Astrocyte (in vitro differentiated cells and primary cell): ENCODE results near the gene AP1B1. TPM values are rescaled to one million over a fixed set of nuclear protein-coding genes. Genes with fewer than 3 reads are reported as not detected.

Source experiments
- DNase-seq: peaks from one replicate; pipeline ENCODE4 v3.0.0-alpha.2; 2010; ENCODE audit warnings: low read depth
- FAIRE-seq: peaks from 2 replicates; lab custom pipeline; 2011; peaks lifted over from hg19 to GRCh38; lab: Jason Lieb, UNC
- H2AFZ ChIP-seq: 2 replicates; pipeline ENCODE4 v1.6.0; 2012; ENCODE audit warnings: low read depth, low read length, inconsistent platforms
- H3K27ac ChIP-seq: 2 replicates; pipeline ENCODE4 v1.5.1; 2011; ENCODE audit warnings: low read depth, low read length, inconsistent platforms
- H3K27me3 ChIP-seq: 2 replicates; pipeline ENCODE4 v1.6.0; 2011; ENCODE audit warnings: low read length, inconsistent platforms; ENCODE audit not compliant: insufficient read depth
- H3K36me3 ChIP-seq: 2 replicates; pipeline ENCODE4 v1.5.1; 2011; ENCODE audit warnings: low read length, inconsistent platforms; ENCODE audit not compliant: insufficient read depth
- H3K4me1 ChIP-seq: 2 replicates; pipeline ENCODE4 v1.5.1; 2011; ENCODE audit warnings: low read length, inconsistent platforms; ENCODE audit not compliant: insufficient read depth
- H3K4me2 ChIP-seq: 2 replicates; pipeline ENCODE4 v1.6.0; 2012; ENCODE audit warnings: low read length, inconsistent platforms
- H3K4me3 ChIP-seq: 2 replicates; pipeline ENCODE4 v1.5.1; 2011; ENCODE audit warnings: low read depth, mild to moderate bottlenecking, low read length, inconsistent platforms; ENCODE audit not compliant: insufficient read depth
- H3K79me2 ChIP-seq: 2 replicates; pipeline ENCODE4 v1.6.0; 2012; ENCODE audit warnings: mild to moderate bottlenecking, low read length, inconsistent platforms; ENCODE audit not compliant: insufficient read depth
- H3K9ac ChIP-seq: 2 replicates; pipeline ENCODE4 v1.6.0; 2012; ENCODE audit warnings: mild to moderate bottlenecking, low read length, inconsistent platforms
- H3K9me3 ChIP-seq: 2 replicates; pipeline ENCODE4 v1.5.1; 2012; ENCODE audit warnings: low read depth, mild to moderate bottlenecking, low read length, inconsistent platforms; ENCODE audit not compliant: insufficient read depth
- H4K20me1 ChIP-seq: 2 replicates; pipeline ENCODE4 v1.6.0; 2012; ENCODE audit warnings: low read length, inconsistent platforms; ENCODE audit not compliant: insufficient read depth
- H3K27ac Mint-ChIP-seq: one replicate; pipeline ENCODE4 v1.8.0; 2021; ENCODE audit warnings: mild to moderate bottlenecking, mixed read lengths; ENCODE audit not compliant: unreplicated experiment
- H3K27me3 Mint-ChIP-seq: one replicate; pipeline ENCODE4 v1.8.0; 2021; ENCODE audit warnings: low read depth, mixed read lengths; ENCODE audit not compliant: unreplicated experiment
- H3K36me3 Mint-ChIP-seq: one replicate; pipeline ENCODE4 v1.8.0; 2021; ENCODE audit warnings: low read depth, mixed read lengths; ENCODE audit not compliant: unreplicated experiment
- H3K4me1 Mint-ChIP-seq: one replicate; pipeline ENCODE4 v1.8.0; 2021; ENCODE audit warnings: low read depth, mixed read lengths; ENCODE audit not compliant: unreplicated experiment
- H3K4me3 Mint-ChIP-seq: one replicate; pipeline ENCODE4 v1.8.0; 2021; ENCODE audit warnings: mild to moderate bottlenecking, moderate library complexity, mixed read lengths; ENCODE audit not compliant: unreplicated experiment
- H3K9me3 Mint-ChIP-seq: one replicate; pipeline ENCODE4 v1.8.0; 2021; ENCODE audit warnings: mild to moderate bottlenecking, mixed read lengths; ENCODE audit not compliant: unreplicated experiment
- CTCF ChIP-seq: IDR thresholded peaks from 2 replicates; pipeline ENCODE4 v1.5.1; 2011; ENCODE audit warnings: low read depth, mild to moderate bottlenecking, inconsistent platforms, low read length, moderate library complexity; ENCODE audit not compliant: insufficient read depth
- EZH2 ChIP-seq: IDR thresholded peaks from 2 replicates; pipeline ENCODE4 v1.6.1; 2012; ENCODE audit warnings: mild to moderate bottlenecking, low read length, inconsistent platforms; ENCODE audit not compliant: insufficient read depth
- total RNA-seq: library from RNA; stranded (reverse); gene quantifications from 2 replicates; pipeline ENCODE4 v1.2.1, GENCODE V29; 2021

AP1B1 gene
- total RNA-seq, 1 donor from 2014 or later = 69.5 TPM

- DNase-seq (no peak), FAIRE-seq (no peak)
- H3K27ac Mint-ChIP-seq = no peak overlapping the region
- Histone ChIP-seq H3K36me3 (no peaks in the 10 kb centered on the region), H3K79me2 (peaks cover 34% of the 10 kb centered on the region), H4K20me1 (peaks cover 26% of the 10 kb centered on the region), H3K27me3 (peaks cover 5% of the 10 kb centered on the region), H3K9ac (peak overlapping the region; percentile 84), H3K27ac (peak overlapping the region; percentile 78), H3K4me1 (peaks cover 52% of the 10 kb centered on the region), H2AFZ (no peak overlapping the region), H3K9me3 (no peaks in the 10 kb centered on the region), H3K4me2 (peak overlapping the region; percentile 92), H3K4me3 (peak overlapping the region; percentile 26)
- peak overlapping the region; percentile 70 for H3K4me3 Mint-ChIP-seq
- peaks cover 6% of the 10 kb centered on the region for H3K36me3 Mint-ChIP-seq
- no peak for TF ChIP-seq CTCF
- no peak for TF ChIP-seq EZH2
- peaks cover 4% of the 10 kb centered on the region for H3K4me1 Mint-ChIP-seq
- H3K27me3 Mint-ChIP-seq = peaks cover 2% of the 10 kb centered on the region
- no peaks in the 10 kb centered on the region for H3K9me3 Mint-ChIP-seq
Observed at GRCh38 chr22:29308148-29308790, 80.1 kb downstream of the AP1B1 start.

GRCh38 chr22:29307596-29308147 is 80.7 kb downstream of the AP1B1 start:
- peak overlapping the region; percentile 79 for H3K4me3 ChIP-seq
- H3K4me1 ChIP-seq = peaks cover 52% of the 10 kb centered on the region
- DNase-seq = no peak
- Mint-ChIP-seq H3K4me1 (peaks cover 4% of the 10 kb centered on the region), H3K27ac (peak overlapping the region; percentile 83), H3K27me3 (no peaks in the 10 kb centered on the region), H3K36me3 (peaks cover 2% of the 10 kb centered on the region), H3K9me3 (no peaks in the 10 kb centered on the region), H3K4me3 (peak overlapping the region; percentile 91)
- peaks cover 21% of the 10 kb centered on the region for H4K20me1 ChIP-seq
- no peaks in the 10 kb centered on the region for H3K36me3 ChIP-seq
- peaks cover 34% of the 10 kb centered on the region for H3K79me2 ChIP-seq
- no peak for TF ChIP-seq CTCF
- TF ChIP-seq EZH2 = no peak
- no peaks in the 10 kb centered on the region for H3K9me3 ChIP-seq
- peak overlapping the region; percentile 19 for H2AFZ ChIP-seq
- H3K27ac ChIP-seq = peak overlapping the region; percentile 78
- no peak for FAIRE-seq
- H3K9ac ChIP-seq = peak overlapping the region; percentile 84
- peak overlapping the region; percentile 92 for H3K4me2 ChIP-seq
- H3K27me3 ChIP-seq = no peaks in the 10 kb centered on the region
